Measurements from ENCODE around the gene TADA3.

DNA sequence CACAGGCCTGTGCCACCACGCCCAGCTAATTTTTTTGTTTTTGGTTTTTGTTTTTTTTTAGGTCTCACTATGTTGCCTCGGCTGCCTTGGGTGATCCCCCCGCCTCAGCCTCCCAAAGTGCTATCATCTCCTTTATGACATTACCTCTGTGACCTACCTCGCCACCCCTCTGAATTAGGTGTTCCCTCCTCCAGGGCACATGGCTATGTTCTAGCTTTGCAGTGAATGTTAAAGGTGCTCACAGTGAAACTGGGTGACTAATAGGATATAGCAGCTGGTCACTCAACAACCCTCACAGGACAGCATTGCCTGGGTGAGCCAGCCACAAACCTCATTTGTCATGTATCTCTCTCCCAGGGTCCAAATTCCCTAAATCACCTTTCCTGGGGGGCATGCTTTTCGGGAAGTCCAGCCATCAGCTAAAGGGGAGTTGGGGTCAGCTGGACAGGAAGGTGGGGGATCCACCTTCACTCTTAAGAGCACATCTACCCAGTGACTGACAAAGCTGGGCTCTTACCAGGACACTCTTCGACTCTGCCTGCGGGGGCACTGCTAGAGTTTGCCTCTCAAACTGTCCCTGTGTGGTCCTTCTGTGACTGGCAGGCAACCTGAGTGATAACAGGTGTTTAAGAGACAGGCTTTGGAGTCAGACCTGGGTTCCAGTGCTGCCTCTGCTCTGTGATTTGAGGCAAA, 16.2 kb upstream of the TADA3 start:
- TF ChIP-seq, protein P1, sequence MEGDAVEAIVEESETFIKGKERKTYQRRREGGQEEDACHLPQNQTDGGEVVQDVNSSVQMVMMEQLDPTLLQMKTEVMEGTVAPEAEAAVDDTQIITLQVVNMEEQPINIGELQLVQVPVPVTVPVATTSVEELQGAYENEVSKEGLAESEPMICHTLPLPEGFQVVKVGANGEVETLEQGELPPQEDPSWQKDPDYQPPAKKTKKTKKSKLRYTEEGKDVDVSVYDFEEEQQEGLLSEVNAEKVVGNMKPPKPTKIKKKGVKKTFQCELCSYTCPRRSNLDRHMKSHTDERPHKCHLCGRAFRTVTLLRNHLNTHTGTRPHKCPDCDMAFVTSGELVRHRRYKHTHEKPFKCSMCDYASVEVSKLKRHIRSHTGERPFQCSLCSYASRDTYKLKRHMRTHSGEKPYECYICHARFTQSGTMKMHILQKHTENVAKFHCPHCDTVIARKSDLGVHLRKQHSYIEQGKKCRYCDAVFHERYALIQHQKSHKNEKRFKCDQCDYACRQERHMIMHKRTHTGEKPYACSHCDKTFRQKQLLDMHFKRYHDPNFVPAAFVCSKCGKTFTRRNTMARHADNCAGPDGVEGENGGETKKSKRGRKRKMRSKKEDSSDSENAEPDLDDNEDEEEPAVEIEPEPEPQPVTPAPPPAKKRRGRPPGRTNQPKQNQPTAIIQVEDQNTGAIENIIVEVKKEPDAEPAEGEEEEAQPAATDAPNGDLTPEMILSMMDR (IDR thresholded peaks at IDR 0.05): no peak
- TF ChIP-seq POLR2A (IDR thresholded peaks at IDR 0.05): no peak

Measured in right lobe of liver (tissue), 4 donors.